H1 (cell line): ENCODE data around the gene PAQR7. TPM values are rescaled to one million over a fixed set of nuclear protein-coding genes. Genes with fewer than 3 reads are reported as not detected.

Source experiments
- CTCF ChIA-PET: fragments of 300-600 bp; sonication (Branson Sonifier 250); formaldehyde crosslinking; loops from one replicate; lab custom pipeline; 2021; ENCODE audit not compliant: partially characterized antibody; lab: Charles Lee
- POLR2A ChIA-PET: fragments of 300-600 bp; sonication (Branson Sonifier 250); formaldehyde crosslinking; loops from one replicate; lab custom pipeline; 2021; ENCODE audit warnings: inconsistent platforms; ENCODE audit not compliant: partially characterized antibody; lab: Charles Lee
- DNase-seq, 2 experiments: peaks; one replicate each; pipeline versions ENCODE4 v3.0.0 to v3.0.0-alpha.2; 2010 to 2022; ENCODE audit warnings: low spot score in 2 of 2, low read depth in 1 of 2, mixed read lengths in 1 of 2
- FAIRE-seq: peaks from 2 replicates; lab custom pipeline; 2011; peaks lifted over from hg19 to GRCh38; lab: Jason Lieb, UNC
- H2AFZ ChIP-seq: 2 replicates; pipeline ENCODE4 v1.8.1; 2012; ENCODE audit warnings: low read length, inconsistent platforms
- H2AK5ac ChIP-seq: 2 replicates; pipeline ENCODE4 v1.6.1; 2013; ENCODE audit warnings: low read depth, low read length
- H2BK120ac ChIP-seq: replicated peaks from 2 replicates; pipeline ENCODE3; 2013; ENCODE audit warnings: low read depth, low read length, inconsistent platforms
- H2BK12ac ChIP-seq: 2 replicates; pipeline ENCODE4 v1.6.1; 2013; ENCODE audit warnings: low read depth, low read length
- H2BK15ac ChIP-seq: 2 replicates; pipeline ENCODE4 v1.6.1; 2013; ENCODE audit warnings: low read length
- H2BK20ac ChIP-seq: 2 replicates; pipeline ENCODE4 v1.6.1; 2013; ENCODE audit warnings: low read length
- H2BK5ac ChIP-seq: 2 replicates; pipeline ENCODE4 v1.6.1; 2013; ENCODE audit warnings: low read depth, low read length
- H3K14ac ChIP-seq: 2 replicates; pipeline ENCODE4 v1.6.1; 2013; ENCODE audit warnings: inconsistent platforms; ENCODE audit not compliant: insufficient read length
- H3K18ac ChIP-seq: 2 replicates; pipeline ENCODE4 v1.6.1; 2013; ENCODE audit warnings: low read length; ENCODE audit errors: extremely low read depth
- H3K23ac ChIP-seq: 2 replicates; pipeline ENCODE4 v1.6.1; 2013; ENCODE audit warnings: inconsistent platforms; ENCODE audit not compliant: insufficient read length
- H3K23me2 ChIP-seq: 2 replicates; pipeline ENCODE4 v1.6.1; 2013; ENCODE audit warnings: low read depth, low read length
- H3K27ac ChIP-seq: 2 replicates; pipeline ENCODE4 v1.6.1; 2011; ENCODE audit warnings: low read depth, low read length, inconsistent platforms
- H3K27me3 ChIP-seq, 4 experiments: replicated peaks in 1 of 4; 1 replicate in 1 of 4; 2 replicates in 3 of 4; pipeline versions ENCODE4 v1.6.1 to v1.8.1; 2011 to 2013; ENCODE audit warnings: low read length in 3 of 4, mild to moderate bottlenecking in 3 of 4, inconsistent platforms in 2 of 4, mixed read lengths in 2 of 4, moderate library complexity in 1 of 4; ENCODE audit not compliant: control insufficient read depth in 3 of 4, insufficient read depth in 3 of 4; ENCODE audit errors: extremely low read depth in 1 of 4
- H3K36me3 ChIP-seq, 4 experiments: 2 replicates each; pipeline versions ENCODE4 v1.6.1 to v1.8.1; 2011 to 2013; ENCODE audit warnings: mild to moderate bottlenecking in 4 of 4, low read length in 3 of 4, moderate library complexity in 2 of 4, control low read depth in 1 of 4, inconsistent platforms in 1 of 4; ENCODE audit not compliant: insufficient read depth in 4 of 4, control insufficient read depth in 2 of 4
- H3K4ac ChIP-seq: replicated peaks from 2 replicates; pipeline ENCODE3; 2013; ENCODE audit warnings: low read length, low read depth, mixed read lengths, inconsistent platforms; ENCODE audit not compliant: insufficient read length
- H3K4me1 ChIP-seq, 4 experiments: replicated peaks in 1 of 4; 1 replicate in 1 of 4; 2 replicates in 3 of 4; pipeline versions ENCODE4 v1.6.1 to v1.8.1; 2011 to 2013; ENCODE audit warnings: low read length in 3 of 4, inconsistent platforms in 2 of 4, mixed read lengths in 1 of 4; ENCODE audit not compliant: insufficient read depth in 4 of 4, control insufficient read depth in 3 of 4
- H3K4me2 ChIP-seq, 2 experiments: 2 replicates each; pipeline versions ENCODE4 v1.6.1 to v1.8.1; 2011 to 2013; ENCODE audit warnings: low read depth in 2 of 2, low read length in 2 of 2, control low read depth in 1 of 2, inconsistent platforms in 1 of 2, mild to moderate bottlenecking in 1 of 2; ENCODE audit not compliant: insufficient read depth in 1 of 2
- H3K4me3 ChIP-seq, 4 experiments: fragments of 200-600, 300-600 bp in 1 of 4; sonication (generic), shearing (Covaris generic), sonication (Bioruptor Twin) in 1 of 4; 2 replicates each; pipeline versions ENCODE4 v1.5.1 to v1.8.1; 2011 to 2016; ENCODE audit warnings: low read length in 4 of 4, low read depth in 3 of 4, control low read depth in 2 of 4, inconsistent platforms in 2 of 4, mild to moderate bottlenecking in 2 of 4, mixed read lengths in 1 of 4, moderate library complexity in 1 of 4; ENCODE audit not compliant: insufficient read depth in 2 of 4; ENCODE audit errors: extremely low read depth in 1 of 4
- H3K56ac ChIP-seq: replicated peaks from 2 replicates; pipeline ENCODE3; 2013; ENCODE audit warnings: low read depth, mild to moderate bottlenecking, mixed read lengths, low read length, inconsistent platforms; ENCODE audit not compliant: insufficient read length
- H3K79me1 ChIP-seq: 2 replicates; pipeline ENCODE4 v1.6.1; 2013; ENCODE audit warnings: low read depth, low read length, control low read depth
- H3K79me2 ChIP-seq, 2 experiments: 2 replicates each; pipeline versions ENCODE4 v1.6.1 to v1.8.1; 2012 to 2013; ENCODE audit warnings: low read length in 2 of 2, mild to moderate bottlenecking in 2 of 2, inconsistent platforms in 1 of 2; ENCODE audit not compliant: insufficient read depth in 2 of 2, control insufficient read depth in 1 of 2
- H3K9ac ChIP-seq, 4 experiments: replicated peaks in 1 of 4; 1 replicate in 1 of 4; 2 replicates in 3 of 4; pipeline versions ENCODE4 v1.6.1 to v1.8.1; 2011 to 2013; ENCODE audit warnings: low read depth in 3 of 4, low read length in 3 of 4, control low read depth in 2 of 4, mild to moderate bottlenecking in 2 of 4, moderate library complexity in 2 of 4, inconsistent platforms in 1 of 4; ENCODE audit errors: extremely low read depth in 1 of 4
- H3K9me3 ChIP-seq, 2 experiments: 2 replicates each; pipeline versions ENCODE4 v1.6.1 to v1.8.1; 2012 to 2013; ENCODE audit warnings: mild to moderate bottlenecking in 2 of 2, moderate library complexity in 2 of 2, control low read depth in 1 of 2, inconsistent platforms in 1 of 2, low read depth in 1 of 2, low read length in 1 of 2, mixed read lengths in 1 of 2; ENCODE audit not compliant: insufficient read depth in 2 of 2
- H4K20me1 ChIP-seq, 2 experiments: replicated peaks in 1 of 2; 2 replicates each; pipeline versions ENCODE3 to v1.8.1; 2011 to 2013; ENCODE audit warnings: inconsistent platforms in 2 of 2, low read length in 2 of 2, mild to moderate bottlenecking in 1 of 2; ENCODE audit not compliant: insufficient read depth in 2 of 2, control insufficient read depth in 1 of 2
- H4K5ac ChIP-seq: 2 replicates; pipeline ENCODE4 v1.6.1; 2013; ENCODE audit warnings: low read length, low read depth, mixed read lengths, inconsistent platforms; ENCODE audit not compliant: insufficient read length
- H4K8ac ChIP-seq: 2 replicates; pipeline ENCODE4 v1.8.0; 2013; ENCODE audit warnings: mild to moderate bottlenecking, moderate library complexity, low read length, inconsistent platforms; ENCODE audit not compliant: insufficient read depth; ENCODE audit errors: extremely low read depth
- H4K91ac ChIP-seq: replicated peaks from 2 replicates; pipeline ENCODE3; 2013; ENCODE audit warnings: low read length, mixed read lengths, inconsistent platforms; ENCODE audit not compliant: insufficient read length
- ASH2L ChIP-seq: fragments of 200-600, 300-600 bp; sonication (generic); IDR thresholded peaks from one replicate; pipeline ENCODE4 v1.7.1; 2017; ENCODE audit warnings: low read length
- ATF2 ChIP-seq: IDR thresholded peaks from 2 replicates; pipeline ENCODE4 v1.6.1; 2012; ENCODE audit warnings: low read length, inconsistent platforms
- CBX8 ChIP-seq: fragments of 300-800, 300-1000 bp; sonication (generic); IDR thresholded peaks from 2 replicates; pipeline ENCODE4 v1.7.1; 2016; ENCODE audit warnings: low read depth, low read length, borderline replicate concordance
- CHD2 ChIP-seq: IDR thresholded peaks from 2 replicates; pipeline ENCODE4 v1.6.1; 2012; ENCODE audit warnings: low read length, improper control_type of control experiment
- CTBP2 ChIP-seq: IDR thresholded peaks from 2 replicates; pipeline ENCODE4 v1.7.0; 2011; ENCODE audit warnings: borderline replicate concordance, mild to moderate bottlenecking, moderate library complexity, mixed read lengths, low read length; ENCODE audit not compliant: insufficient read depth, insufficient read length
- MAX ChIP-seq: IDR thresholded peaks from 2 replicates; pipeline ENCODE4 v1.6.1; 2012; ENCODE audit warnings: inconsistent platforms
- POU5F1 ChIP-seq: IDR thresholded peaks from 2 replicates; pipeline ENCODE4 v1.6.1; 2011; ENCODE audit warnings: low read depth, mild to moderate bottlenecking, low read length, moderate library complexity
- TAF7 ChIP-seq: optimal IDR thresholded peaks from 2 replicates; pipeline ENCODE3; 2011; ENCODE audit warnings: low read depth, mild to moderate bottlenecking, inconsistent platforms, low read length, moderate library complexity, borderline replicate concordance
- TBP ChIP-seq: IDR thresholded peaks from 2 replicates; pipeline ENCODE4 v1.6.1; 2011; ENCODE audit warnings: low read depth, low read length, improper control_type of control experiment
- TEAD4 ChIP-seq: IDR thresholded peaks from 2 replicates; pipeline ENCODE4 v1.6.1; 2012; ENCODE audit warnings: low read depth, low read length, inconsistent platforms, mixed read lengths
- ZNF274 ChIP-seq: IDR thresholded peaks from 2 replicates; pipeline ENCODE4 v1.7.0; 2012; ENCODE audit warnings: low read length, borderline replicate concordance; ENCODE audit errors: extremely low read depth
- WGBS, 2 experiments: shearing (Covaris generic) in 1 of 2; methylation state at CpG; one replicate each; pipeline versions ENCODE4 v1.1.6 to v1.1.7; 2013 to 2015; ENCODE audit warnings: low lambda C conversion rate in 2 of 2, mixed read lengths in 2 of 2, inconsistent platforms in 1 of 2, low coverage in 1 of 2, missing lambda C conversion rate in 1 of 2; ENCODE audit not compliant: insufficient replicate concordance in 2 of 2, insufficient coverage in 1 of 2, insufficient read length in 1 of 2; ENCODE audit errors: extremely low coverage in 1 of 2, missing lambda C conversion rate in 1 of 2; 5-methylcytosine and 5-hydroxymethylcytosine counted together
- polyA plus RNA-seq, 7 experiments: library from polyadenylated mRNA; depleted of rRNA in 3 of 7; stranded (reverse) in 5 of 7; unstranded in 2 of 7; fragments of >200 nt in 5 of 7; fragments of 200-250 nt in 2 of 7; gene quantifications; 1 replicate in 5 of 7; 2 replicates in 1 of 7; 4 replicates in 1 of 7; pipeline versions ENCODE4 v1.2.1 to v1.2.3, GENCODE V29; 2011 to 2013; ENCODE audit warnings: missing spikeins in 2 of 7, mixed read lengths in 2 of 7
- total RNA-seq: library from RNA; stranded (reverse); fragmentation: NEBNext Ultra II Directional; extraction: Animal tissue kit (Norgen Biotek cat#: 25700); gene quantifications from 2 replicates; pipeline ENCODE4 v1.2.1, GENCODE V29; 2021

The PAQR7 gene
- total and polyA plus RNA-seq, 2 of the 8 experiments (the other 6 are each of a cell fraction or from before 2014, with no cell fraction given) = 7.3 to 7.4 TPM

- H3K23me2 ChIP-seq = no peaks in the 10 kb centered on the region
- H3K9ac ChIP-seq = no peak overlapping the region
- H3K4me2 ChIP-seq = no peak overlapping the region
- H3K79me1 ChIP-seq = no peaks in the 10 kb centered on the region
- ChIA-PET POLR2A (interaction anchor here (1.0 to 1.8 kb wide), 5 partner anchors 8 to 23 kb away, joined by 3 to 8 read pairs (median 5); no protein-coding TSS in a partner anchor), CTCF (interaction anchor here (0.7 to 2.8 kb wide), 5 partner anchors 9 to 68 kb away, joined by 3 to 20 read pairs (median 3); no protein-coding TSS in a partner anchor)
- H2BK120ac ChIP-seq = no peak overlapping the region
- no peak overlapping the region for H4K5ac ChIP-seq
- H2BK5ac ChIP-seq = no peak overlapping the region
- no peak overlapping the region for H3K14ac ChIP-seq
- H3K79me2 ChIP-seq = no peaks in the 10 kb centered on the region
- H4K8ac ChIP-seq = no peak overlapping the region
- no peak overlapping the region for H2BK20ac ChIP-seq
- no peak overlapping the region for H3K27ac ChIP-seq
- no peak overlapping the region for H2AFZ ChIP-seq
- no peaks in the 10 kb centered on the region for H4K20me1 ChIP-seq
- no peak overlapping the region for H3K23ac ChIP-seq
- no peaks in the 10 kb centered on the region for H3K9me3 ChIP-seq
- H3K4me3 ChIP-seq = no peak overlapping the region
- no peak overlapping the region for H3K18ac ChIP-seq
- H2BK15ac ChIP-seq = no peak overlapping the region
- WGBS, 2 experiments = 91% methylated on average over 11 of the region's 11 CpGs; no CpG with 5 or more reads in 1 of the 2 experiments
- peaks cover 0 to 3% (median 0%) of the 10 kb centered on the region in 4 experiments; a peak in 3 of 7 replicates for H3K27me3 ChIP-seq
- H3K4ac ChIP-seq = no peak overlapping the region
- peaks cover 0 to under 1% (median under 1%) of the 10 kb centered on the region in 4 experiments; a peak in 3 of 7 replicates for H3K4me1 ChIP-seq
- H4K91ac ChIP-seq = no peak overlapping the region
- H3K36me3 ChIP-seq = no peaks in the 10 kb centered on the region
- no peak overlapping the region for H2AK5ac ChIP-seq
- no peak overlapping the region for H2BK12ac ChIP-seq
- DNase-seq (no peak), FAIRE-seq (no peak)
- no peak overlapping the region for H3K56ac ChIP-seq
- no peak for TF ChIP-seq POU5F1
- no peak for TF ChIP-seq TBP
- no peak for TF ChIP-seq CBX8
- TF ChIP-seq ATF2 = no peak
- TF ChIP-seq ZNF274 = no peak
- no peak for TF ChIP-seq MAX
- no peak for TF ChIP-seq TEAD4
- no peak for TF ChIP-seq TAF7
- TF ChIP-seq CHD2 = no peak
- TF ChIP-seq CTBP2 = no peak
- no peak for TF ChIP-seq ASH2L
Observed at GRCh38 chr1:25881266-25881665, 5.8 kb upstream of the PAQR7 start.
